ENCODE results near the gene WWOX.
A peak's percentile ranks its signal among the peaks of the same experiment; 100 is the strongest.

The WWOX gene

GRCh38 chr16:78952630-78953029, 853.2 kb downstream of the WWOX start:
- DNase-seq (ENCODE audit: low read depth), result no peak

- no peak for DNase-seq (ENCODE audit: low read depth)
Measured at GRCh38 chr16:78953526-78953925, 854.1 kb downstream of the WWOX start.

GRCh38 chr16:78955206-78955605, 855.8 kb downstream of the WWOX start:
- no peak for DNase-seq (ENCODE audit: low read depth)

DNA sequence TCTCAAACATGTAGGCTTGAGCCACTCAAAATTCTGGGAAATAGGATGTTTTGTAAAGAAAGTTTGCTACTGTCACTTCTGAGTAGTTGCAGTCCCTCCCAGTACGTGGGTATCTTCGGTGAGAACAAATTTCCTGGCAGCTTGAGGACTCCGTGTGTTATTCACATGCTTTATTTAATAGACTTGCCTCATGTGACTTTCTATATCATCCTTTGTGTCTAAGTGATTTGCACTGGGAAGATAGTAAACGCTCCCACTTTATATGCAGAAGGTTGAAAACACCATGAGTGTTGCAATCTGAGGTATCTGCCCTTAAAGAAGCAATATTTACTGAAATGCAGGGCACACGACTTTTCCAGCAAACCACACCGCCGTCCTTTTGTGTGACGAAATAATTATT, 857.4 kb downstream of the WWOX start:
- no peak for DNase-seq (ENCODE audit: low read depth)

GRCh38 chr16:78957317-78958100, 858.1 kb downstream of the WWOX start:
- DNase-seq (ENCODE audit: low read depth), result no peak

- no peak for DNase-seq (ENCODE audit: low read depth)
Measured at GRCh38 chr16:78961464-78961863, 862.0 kb downstream of the WWOX start.

- DNase-seq (ENCODE audit: low read depth), result no peak
Measured at GRCh38 chr16:78962457-78962929, 863.0 kb downstream of the WWOX start.

DNA sequence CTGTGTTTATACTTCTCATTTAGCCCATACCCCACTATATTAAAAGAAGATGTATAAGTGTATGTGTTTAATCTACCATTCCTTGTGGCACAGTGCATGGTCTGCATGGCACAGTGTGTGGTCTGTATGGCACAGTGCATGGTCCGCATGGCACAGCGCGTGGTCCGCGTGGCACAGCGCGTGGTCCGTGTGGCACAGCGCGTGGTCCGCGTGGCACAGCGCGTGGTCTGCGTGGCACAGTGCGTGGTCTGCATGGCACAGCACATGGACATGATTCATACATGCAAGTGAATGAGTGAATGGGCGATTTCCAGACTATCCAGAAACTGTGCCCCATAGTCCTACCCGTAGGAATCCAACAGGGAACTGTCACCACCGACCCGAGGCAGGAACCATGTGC, 868.5 kb downstream of the WWOX start:
- DNase-seq (ENCODE audit: low read depth), result no peak

GRCh38 chr16:78969721-78970120, 870.3 kb downstream of the WWOX start:
- DNase-seq (ENCODE audit: low read depth), result no peak

- DNase-seq (ENCODE audit: low read depth), result no peak
Measured at GRCh38 chr16:78970650-78971049, 871.2 kb downstream of the WWOX start.

DNA sequence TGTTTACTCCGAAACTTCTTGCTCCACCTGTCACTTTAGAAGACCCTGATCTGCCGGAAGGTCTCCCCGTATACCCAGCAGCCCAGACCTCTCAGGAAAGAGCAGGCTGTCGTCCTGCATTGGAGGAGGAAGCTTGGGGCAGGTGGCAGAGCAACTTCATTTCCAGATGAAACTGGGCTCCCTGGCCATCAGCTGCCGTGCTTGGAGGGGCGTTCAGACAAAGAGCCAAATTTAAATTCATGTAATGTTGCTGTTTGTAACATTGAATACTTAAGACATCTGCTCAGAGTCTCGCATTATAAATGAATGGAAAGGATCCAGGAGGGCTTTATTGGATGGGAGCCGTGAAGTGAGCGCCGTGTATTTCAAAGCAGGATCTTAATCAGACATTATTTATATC, 872.6 kb downstream of the WWOX start:
- no peak for DNase-seq (ENCODE audit: low read depth)

DNA sequence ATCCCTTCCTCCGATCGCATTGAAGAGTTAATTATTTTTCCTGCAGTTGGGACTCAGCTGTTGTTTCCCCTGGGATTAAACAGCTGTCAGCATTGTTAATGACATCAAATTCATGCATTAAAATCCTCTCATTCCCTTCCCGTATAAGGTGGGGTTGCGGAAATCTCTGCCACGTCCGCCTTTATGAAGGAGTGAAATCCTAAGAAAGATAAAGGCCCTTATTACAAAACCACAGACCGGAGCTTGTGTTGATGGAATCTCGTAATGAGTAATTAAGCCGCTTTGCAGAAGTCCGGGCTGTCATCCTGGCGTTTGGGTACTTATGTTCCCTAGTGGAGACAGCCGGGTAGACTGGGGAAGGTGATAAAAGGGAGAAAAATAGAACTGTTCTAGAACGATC, 873.5 kb downstream of the WWOX start:
- no peak for DNase-seq (ENCODE audit: low read depth)

- peak; percentile 3 for DNase-seq (ENCODE audit: low read depth)
Measured at GRCh38 chr16:78976212-78976611, 876.8 kb downstream of the WWOX start.

GRCh38 chr16:78980825-78981224, 881.4 kb downstream of the WWOX start:
- no peak for DNase-seq (ENCODE audit: low read depth)

DNA sequence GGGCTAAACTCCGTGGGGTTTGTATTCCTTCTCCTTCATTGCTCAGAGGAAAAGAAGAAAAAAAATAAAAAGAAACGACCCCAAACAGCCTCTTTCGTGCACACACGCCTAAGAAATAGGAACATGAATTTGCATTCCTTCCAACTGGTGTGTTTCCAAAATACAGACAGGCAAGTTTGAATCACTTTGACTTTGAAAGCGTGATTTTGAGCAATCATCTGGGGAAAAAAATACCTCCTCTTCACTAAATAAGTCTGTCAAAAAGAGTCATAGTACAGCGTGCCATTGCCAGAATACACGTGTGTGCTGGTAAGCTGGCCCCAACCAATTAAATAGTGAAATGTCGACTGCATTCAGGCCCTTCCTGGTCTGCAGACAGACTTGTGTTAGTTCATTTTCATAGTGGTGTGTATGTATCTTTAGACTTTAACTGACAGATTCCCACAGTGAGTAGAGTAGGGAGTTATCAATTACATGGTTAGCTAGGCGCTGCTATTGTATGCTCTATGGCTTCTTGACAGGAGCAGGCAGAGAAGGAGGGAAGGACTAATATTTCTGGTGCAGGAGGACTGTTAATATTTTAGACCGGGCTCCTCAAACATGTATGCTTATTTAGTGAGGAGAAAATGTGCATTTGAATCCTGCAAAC, 882.8 kb downstream of the WWOX start:
- DNase-seq (ENCODE audit: low read depth), result no peak

DNA sequence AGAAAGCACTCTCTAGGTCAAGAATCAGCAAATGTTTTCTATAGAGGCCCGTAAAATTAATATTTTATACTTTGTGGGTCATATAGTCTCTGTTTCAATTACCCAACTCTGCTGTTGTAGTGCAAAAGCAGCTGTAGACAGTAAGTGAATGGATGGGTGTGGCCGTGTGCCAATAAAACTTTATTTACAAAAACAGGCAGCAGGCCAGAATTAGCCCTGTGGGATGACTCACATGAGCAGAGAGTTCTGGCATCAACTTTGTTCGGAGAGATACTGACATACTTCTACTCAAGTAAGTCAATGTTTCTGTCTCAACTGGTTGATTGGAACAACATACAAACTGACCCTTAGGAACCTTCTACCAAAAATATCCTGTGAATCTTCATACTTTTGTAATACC, 884.9 kb downstream of the WWOX start:
- DNase-seq (ENCODE audit: low read depth), result no peak

DNA sequence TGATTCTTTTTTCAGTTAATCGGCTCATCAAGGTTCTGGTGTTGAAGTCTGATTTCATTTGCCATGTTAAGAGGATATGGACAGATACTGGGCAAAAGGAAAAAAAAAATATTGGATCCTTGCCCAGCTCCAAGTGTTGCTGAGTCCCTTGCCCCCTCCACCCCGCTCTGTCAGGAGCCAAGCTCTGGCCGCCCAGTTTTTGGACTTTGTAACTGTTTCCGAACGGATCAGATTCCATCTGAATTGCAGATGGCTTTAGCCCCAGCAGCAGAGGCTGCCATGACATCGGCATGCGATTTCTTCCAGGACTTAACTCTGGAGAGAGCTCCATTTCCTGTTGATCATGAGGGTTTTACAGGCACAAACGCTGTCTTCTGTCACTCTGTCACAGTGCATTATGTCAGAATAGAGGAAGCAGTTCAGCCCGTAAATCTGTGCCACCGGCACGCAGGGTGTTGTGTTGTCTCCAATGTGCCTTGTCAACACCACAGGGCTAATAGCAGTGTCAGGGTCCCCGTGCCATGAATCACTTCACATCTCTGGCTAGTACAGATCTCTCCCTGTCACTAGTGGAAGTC, 885.5 kb downstream of the WWOX start:
- no peak for DNase-seq (ENCODE audit: low read depth)

GRCh38 chr16:78985716-78986605, 886.5 kb downstream of the WWOX start:
- no peak for DNase-seq (ENCODE audit: low read depth)

- DNase-seq (ENCODE audit: low read depth), result no peak
Measured at GRCh38 chr16:78987666-78988065, 888.2 kb downstream of the WWOX start.

- no peak for DNase-seq (ENCODE audit: low read depth)
Measured at GRCh38 chr16:78988361-78988969, 889.0 kb downstream of the WWOX start.

GRCh38 chr16:78990309-78990701, 890.9 kb downstream of the WWOX start:
- no peak for DNase-seq (ENCODE audit: low read depth)

GRCh38 chr16:78992001-78992400, 892.5 kb downstream of the WWOX start:
- no peak for DNase-seq (ENCODE audit: low read depth)

Measured in stimulated activated CD8-positive, alpha-beta memory T cell treated with anti-CD3 and anti-CD28 coated beads, Interleukin-7, amount 100 ng/mL, for 24 hours (primary cell).